ENCODE measurements around the gene SALL3.

DNA sequence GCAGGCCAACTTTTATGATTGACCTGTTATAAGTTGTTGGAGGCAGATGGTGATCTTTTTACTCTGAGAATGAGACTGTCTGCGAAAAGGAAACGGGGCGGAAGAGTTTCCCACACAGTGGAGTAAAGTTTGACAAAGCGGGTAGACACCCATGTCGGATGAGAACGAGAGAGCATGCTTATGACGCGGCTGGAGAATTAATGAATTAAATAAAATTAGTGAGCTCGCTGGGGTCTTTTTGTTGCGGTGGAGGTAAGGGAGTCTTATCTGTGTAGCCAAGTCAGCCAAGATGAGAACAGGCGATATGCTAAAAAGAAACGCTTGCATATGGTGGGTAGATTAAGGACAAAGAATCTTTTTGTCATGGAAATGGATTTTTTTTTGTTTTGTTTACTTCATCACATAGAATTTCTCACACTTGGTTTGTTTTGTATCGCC lies 1.8 kb downstream of the SALL3 start:
- TF ChIP-seq, protein P1, sequence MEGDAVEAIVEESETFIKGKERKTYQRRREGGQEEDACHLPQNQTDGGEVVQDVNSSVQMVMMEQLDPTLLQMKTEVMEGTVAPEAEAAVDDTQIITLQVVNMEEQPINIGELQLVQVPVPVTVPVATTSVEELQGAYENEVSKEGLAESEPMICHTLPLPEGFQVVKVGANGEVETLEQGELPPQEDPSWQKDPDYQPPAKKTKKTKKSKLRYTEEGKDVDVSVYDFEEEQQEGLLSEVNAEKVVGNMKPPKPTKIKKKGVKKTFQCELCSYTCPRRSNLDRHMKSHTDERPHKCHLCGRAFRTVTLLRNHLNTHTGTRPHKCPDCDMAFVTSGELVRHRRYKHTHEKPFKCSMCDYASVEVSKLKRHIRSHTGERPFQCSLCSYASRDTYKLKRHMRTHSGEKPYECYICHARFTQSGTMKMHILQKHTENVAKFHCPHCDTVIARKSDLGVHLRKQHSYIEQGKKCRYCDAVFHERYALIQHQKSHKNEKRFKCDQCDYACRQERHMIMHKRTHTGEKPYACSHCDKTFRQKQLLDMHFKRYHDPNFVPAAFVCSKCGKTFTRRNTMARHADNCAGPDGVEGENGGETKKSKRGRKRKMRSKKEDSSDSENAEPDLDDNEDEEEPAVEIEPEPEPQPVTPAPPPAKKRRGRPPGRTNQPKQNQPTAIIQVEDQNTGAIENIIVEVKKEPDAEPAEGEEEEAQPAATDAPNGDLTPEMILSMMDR (IDR thresholded peaks at IDR 0.05) = no peak
- no peak for TF ChIP-seq POLR2A (IDR thresholded peaks at IDR 0.05)
